PC-9 (cell line): Measurements from ENCODE around the gene CDK18. TPM values are rescaled to one million over a fixed set of nuclear protein-coding genes. Genes with fewer than 3 reads are reported as not detected.
"Not testable (repeated sequence)": the region's sequence is repeated elsewhere in the genome, so short reads cannot be mapped to it uniquely, and the experiment has no call there.

Source experiments
- BruUV-seq: library from RNA; stranded (reverse); fragments of 400-500 nt; replicated peaks from 2 replicates; lab custom pipeline; 2021; lab: Mats Ljungman, UMichigan
- CTCF ChIA-PET: fragments of 300-600 bp; sonication (Branson Sonifier 250); formaldehyde crosslinking; loops from one replicate; lab custom pipeline; 2022; ENCODE audit warnings: antibody characterized with exemption; lab: Charles Lee
- POLR2A ChIA-PET: fragments of 300-600 bp; sonication (Branson Sonifier 250); formaldehyde crosslinking; loops from one replicate; lab custom pipeline; 2022; ENCODE audit warnings: antibody characterized with exemption; ENCODE audit not compliant: unreplicated experiment; lab: Charles Lee
- DNase-seq, 2 experiments: peaks; one replicate each; pipeline versions ENCODE4 v3.0.0 to v3.0.0-alpha.2; 2015 to 2022; ENCODE audit warnings: mixed read lengths in 1 of 2
- H2AFZ ChIP-seq: fragments of 200-600 bp; sonication (generic); 2 replicates; pipeline ENCODE4 v1.8.1; 2017; ENCODE audit warnings: antibody characterized with exemption
- H3F3A ChIP-seq: fragments of 200-600 bp; sonication (generic); 2 replicates; pipeline ENCODE4 v1.8.1; 2017; ENCODE audit warnings: antibody characterized with exemption, mild to moderate bottlenecking, low read depth; ENCODE audit not compliant: insufficient read depth
- H3K27ac ChIP-seq: fragments of 200-600 bp; sonication (generic); 2 replicates; pipeline ENCODE4 v1.6.1; 2016; ENCODE audit warnings: mixed run types
- H3K27me3 ChIP-seq: fragments of 200-600 bp; sonication (generic); 2 replicates; pipeline ENCODE4 v1.6.1; 2016; ENCODE audit warnings: low read depth, mixed run types; ENCODE audit not compliant: insufficient read depth
- H3K36me3 ChIP-seq: fragments of 200-600 bp; sonication (generic); 2 replicates; pipeline ENCODE4 v1.6.1; 2016; ENCODE audit warnings: low read depth, mixed run types
- H3K4me1 ChIP-seq: fragments of 200-600 bp; sonication (generic); replicated peaks from 2 replicates; pipeline ENCODE4 v1.6.1; 2016; ENCODE audit warnings: mixed run types; ENCODE audit not compliant: insufficient read depth
- H3K4me2 ChIP-seq: fragments of 200-600 bp; sonication (generic); 2 replicates; pipeline ENCODE4 v1.6.1; 2017; ENCODE audit warnings: mixed run types
- H3K4me3 ChIP-seq: fragments of 200-600 bp; sonication (generic); 2 replicates; pipeline ENCODE4 v1.6.1; 2016; ENCODE audit warnings: mixed run types
- H3K79me2 ChIP-seq: fragments of 200-600 bp; sonication (generic); 2 replicates; pipeline ENCODE4 v1.6.1; 2017; ENCODE audit warnings: low read depth, mixed run types
- H3K9me2 ChIP-seq: fragments of 200-600 bp; sonication (generic); 2 replicates; pipeline ENCODE4 v1.8.1; 2017; ENCODE audit warnings: mild to moderate bottlenecking; ENCODE audit not compliant: insufficient read depth
- H3K9me3 ChIP-seq: fragments of 200-600 bp; sonication (generic); 2 replicates; pipeline ENCODE4 v1.8.1; 2016; ENCODE audit warnings: low read depth; ENCODE audit not compliant: insufficient read depth
- H4K20me1 ChIP-seq: fragments of 200-600 bp; sonication (generic); 2 replicates; pipeline ENCODE4 v1.8.1; 2017; ENCODE audit not compliant: insufficient read depth
- EZH2 ChIP-seq: fragments of 200-600 bp; sonication (generic); IDR thresholded peaks from 2 replicates; pipeline ENCODE4 v1.8.0; 2017; ENCODE audit warnings: antibody characterized with exemption, low read depth
- intact Hi-C: fragments of 100-400 bp; cut with micrococcal nuclease; formaldehyde crosslinking; loops from one replicate; pipeline ENCODE4 v1.10.0; 2022; ENCODE audit not compliant: unreplicated experiment
- total RNA-seq: library from RNA; stranded (reverse); gene quantifications from 2 replicates; pipeline ENCODE4 v1.2.3, GENCODE V29; 2021
- TF ChIP-seq, protein P1 (sequence below): fragments of 200-600 bp; sonication (generic); conservative IDR thresholded peaks from 2 replicates; pipeline ENCODE4 v1.6.1; 2017; ENCODE audit warnings: mixed run types, antibody characterized with exemption, mild to moderate bottlenecking, moderate library complexity

Gene CDK18
- total RNA-seq, 1 experiment from 2014 or later, result 35.3 TPM

DNA sequence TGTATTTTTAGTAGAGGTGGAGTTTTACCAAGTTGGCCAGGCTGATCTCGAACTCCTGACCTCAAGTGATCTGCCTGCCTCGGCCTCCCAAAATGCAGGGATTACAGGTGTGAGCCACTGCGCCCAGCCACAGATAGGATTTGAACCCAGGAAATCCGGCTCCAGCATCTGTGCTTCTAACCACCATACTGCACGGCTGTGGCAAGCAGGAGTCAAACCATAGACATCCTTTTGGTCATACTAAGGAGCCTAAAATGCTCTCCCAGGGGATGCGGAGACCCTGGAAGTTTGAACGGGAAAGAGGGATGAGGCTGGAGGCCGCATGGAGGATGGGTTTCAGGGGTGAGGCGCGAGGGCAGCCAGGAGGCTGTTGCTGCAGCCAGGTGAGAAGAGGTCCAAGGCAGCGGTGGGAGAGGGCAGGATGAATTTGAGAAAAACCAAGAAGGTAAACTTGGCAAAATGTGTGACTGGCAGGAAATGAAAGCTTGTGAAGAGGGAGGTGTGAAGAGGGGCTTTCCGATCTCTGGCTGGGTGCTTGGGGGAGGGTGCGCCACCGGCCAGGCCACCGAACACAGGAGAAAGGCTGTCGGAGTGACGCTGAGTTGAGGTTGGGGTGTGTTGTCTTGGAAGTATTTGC is 24.0 kb upstream of the CDK18 start:
- Histone ChIP-seq H2AFZ (no peak overlapping the region), H3K4me2 (no peak overlapping the region), H3K9me3 (no peaks in the 10 kb centered on the region), H3K4me3 (no peak overlapping the region), H3K36me3 (no peaks in the 10 kb centered on the region), H4K20me1 (no peaks in the 10 kb centered on the region), H3K79me2 (no peaks in the 10 kb centered on the region), H3K27me3 (no peaks in the 10 kb centered on the region), H3F3A (peaks cover 6% of the 10 kb centered on the region), H3K27ac (no peak overlapping the region), H3K4me1 (peaks cover 16% of the 10 kb centered on the region), H3K9me2 (no peaks in the 10 kb centered on the region)
- no TSS peak for BruUV-seq
- intact Hi-C loops, result no loop called here
- ChIA-PET CTCF (interaction anchor here (0.6 kb wide), 1 partner anchor 155 kb away, joined by 3 read pairs; no protein-coding TSS in a partner anchor), POLR2A (no interaction called here)
- TF ChIP-seq, protein P1, sequence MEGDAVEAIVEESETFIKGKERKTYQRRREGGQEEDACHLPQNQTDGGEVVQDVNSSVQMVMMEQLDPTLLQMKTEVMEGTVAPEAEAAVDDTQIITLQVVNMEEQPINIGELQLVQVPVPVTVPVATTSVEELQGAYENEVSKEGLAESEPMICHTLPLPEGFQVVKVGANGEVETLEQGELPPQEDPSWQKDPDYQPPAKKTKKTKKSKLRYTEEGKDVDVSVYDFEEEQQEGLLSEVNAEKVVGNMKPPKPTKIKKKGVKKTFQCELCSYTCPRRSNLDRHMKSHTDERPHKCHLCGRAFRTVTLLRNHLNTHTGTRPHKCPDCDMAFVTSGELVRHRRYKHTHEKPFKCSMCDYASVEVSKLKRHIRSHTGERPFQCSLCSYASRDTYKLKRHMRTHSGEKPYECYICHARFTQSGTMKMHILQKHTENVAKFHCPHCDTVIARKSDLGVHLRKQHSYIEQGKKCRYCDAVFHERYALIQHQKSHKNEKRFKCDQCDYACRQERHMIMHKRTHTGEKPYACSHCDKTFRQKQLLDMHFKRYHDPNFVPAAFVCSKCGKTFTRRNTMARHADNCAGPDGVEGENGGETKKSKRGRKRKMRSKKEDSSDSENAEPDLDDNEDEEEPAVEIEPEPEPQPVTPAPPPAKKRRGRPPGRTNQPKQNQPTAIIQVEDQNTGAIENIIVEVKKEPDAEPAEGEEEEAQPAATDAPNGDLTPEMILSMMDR, result no peak
- TF ChIP-seq EZH2, result no peak
- DNase-seq, result no peak

DNA sequence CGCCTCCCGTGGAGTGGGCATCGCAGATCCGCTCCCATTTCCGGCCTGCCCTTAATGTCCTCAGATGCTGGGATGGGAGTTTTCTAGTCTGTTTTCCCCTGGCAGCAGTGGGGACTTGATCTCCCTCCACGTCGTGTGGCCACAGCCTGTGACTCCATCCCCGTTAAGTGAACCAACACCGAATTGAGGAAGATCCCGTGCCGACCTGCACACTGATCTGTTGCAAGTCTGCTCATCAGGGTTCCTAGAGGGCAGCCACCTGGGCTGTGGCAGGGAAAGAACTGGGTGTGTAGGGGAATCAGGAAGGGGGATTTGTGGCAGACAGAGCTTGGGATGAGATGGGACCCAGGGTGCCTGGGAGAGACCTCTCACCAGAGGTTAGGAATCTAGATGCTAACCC is 23.3 kb upstream of the CDK18 start:
- no peaks in the 10 kb centered on the region for H3K27me3 ChIP-seq
- CTCF ChIA-PET, result interaction anchor here (0.6 kb wide), 1 partner anchor 156 kb away, joined by 3 read pairs; no protein-coding TSS in a partner anchor
- no peak overlapping the region for H3K27ac ChIP-seq
- intact Hi-C loops, result no loop called here
- H3K79me2 ChIP-seq, result no peaks in the 10 kb centered on the region
- TF ChIP-seq, protein P1, result no peak
- no peak for TF ChIP-seq EZH2
- H3K9me2 ChIP-seq, result no peaks in the 10 kb centered on the region
- H3K4me1 ChIP-seq, result peaks cover 16% of the 10 kb centered on the region
- no peaks in the 10 kb centered on the region for H4K20me1 ChIP-seq
- BruUV-seq, result no TSS peak
- H3K4me2 ChIP-seq, result no peak overlapping the region
- no peak overlapping the region for H3K4me3 ChIP-seq
- H3K36me3 ChIP-seq, result no peaks in the 10 kb centered on the region
- no peak overlapping the region for H2AFZ ChIP-seq
- DNase-seq, result no peak
- peaks cover 6% of the 10 kb centered on the region for H3F3A ChIP-seq
- H3K9me3 ChIP-seq, result no peaks in the 10 kb centered on the region
- POLR2A ChIA-PET, result no interaction called here

DNA sequence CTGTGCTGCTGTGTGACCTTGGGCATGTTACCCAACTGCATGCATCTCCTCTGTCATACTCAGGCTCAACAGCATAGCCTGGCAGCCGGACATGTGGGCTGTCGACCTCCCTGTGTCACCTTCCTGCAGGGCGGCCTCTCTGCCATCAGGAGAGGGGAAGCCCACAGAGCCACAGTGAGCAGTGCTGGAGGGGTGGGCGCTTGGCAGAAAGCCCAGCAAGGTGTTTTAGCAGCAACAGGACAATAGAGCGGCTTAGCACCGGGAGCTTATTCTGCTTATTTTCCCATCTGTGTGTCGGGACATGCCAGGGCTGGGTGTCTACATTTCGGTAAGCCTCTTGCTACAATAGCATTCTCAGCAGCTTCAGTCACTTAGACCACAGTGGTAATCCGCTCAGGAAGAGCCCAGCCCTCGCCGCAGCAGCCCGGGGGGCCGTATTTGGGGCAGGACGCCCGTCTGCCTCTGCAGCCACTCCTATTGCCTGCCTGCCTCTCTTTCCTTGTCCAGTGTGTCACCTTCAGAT is 22.8 kb upstream of the CDK18 start:
- H3K27ac ChIP-seq, result no peak overlapping the region
- BruUV-seq, result no TSS peak

DNA sequence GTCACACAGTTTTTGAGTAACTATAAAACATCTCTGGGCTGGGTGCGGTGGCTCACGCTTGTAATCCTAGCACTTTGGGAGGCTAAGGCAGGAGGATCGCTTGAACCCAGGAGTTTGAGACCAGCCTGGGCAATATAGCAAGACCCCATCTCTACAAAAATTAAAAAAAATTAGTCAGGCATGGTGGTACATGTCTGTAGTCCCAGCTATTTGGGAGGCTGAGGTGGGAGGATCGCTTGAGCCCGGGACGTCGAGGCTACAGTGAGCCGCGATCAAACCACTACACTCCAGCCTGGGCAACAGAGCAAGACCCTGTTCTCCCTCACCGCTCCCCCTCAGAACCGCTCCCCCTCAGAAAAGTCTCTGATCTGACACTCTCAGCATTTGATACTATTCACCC is 21.9 kb upstream of the CDK18 start:
- ChIA-PET CTCF (interaction anchor here (0.8 kb wide), 1 partner anchor 43 kb away, joined by 3 read pairs; no protein-coding TSS in a partner anchor), POLR2A (interaction anchor here (0.5 kb wide), 1 partner anchor 87 kb away, joined by 3 read pairs; no protein-coding TSS in a partner anchor)
- H4K20me1 ChIP-seq, H3K27ac ChIP-seq, H3K4me2 ChIP-seq, H3K27me3 ChIP-seq, DNase-seq, H3K4me1 ChIP-seq, intact Hi-C loops, H3K4me3 ChIP-seq, H3K36me3 ChIP-seq, H3F3A ChIP-seq, H3K79me2 ChIP-seq, BruUV-seq, H3K9me3 ChIP-seq, H3K9me2 ChIP-seq, H2AFZ ChIP-seq: not testable (repeated sequence)

More for the DNA sequence above, 22.8 kb upstream of the CDK18 start:
- Histone ChIP-seq H2AFZ (no peak overlapping the region), H3K4me2 (no peak overlapping the region), H4K20me1 (no peaks in the 10 kb centered on the region), H3K4me1 (peaks cover 16% of the 10 kb centered on the region), H3K9me3 (no peaks in the 10 kb centered on the region), H3F3A (peaks cover 6% of the 10 kb centered on the region), H3K79me2 (no peaks in the 10 kb centered on the region), H3K4me3 (no peak overlapping the region), H3K27me3 (no peaks in the 10 kb centered on the region), H3K9me2 (no peaks in the 10 kb centered on the region), H3K36me3 (no peaks in the 10 kb centered on the region)
- ChIA-PET CTCF (interaction anchor here (0.6 to 0.7 kb wide), 2 partner anchors 68 to 143 kb away, joined by 4 to 5 read pairs; no protein-coding TSS in a partner anchor), POLR2A (interaction anchor here (0.6 kb wide), 1 partner anchor 42 kb away, joined by 3 read pairs; no protein-coding TSS in a partner anchor)
- TF ChIP-seq, protein P1, result no peak
- no peak for TF ChIP-seq EZH2
- intact Hi-C loops, result no loop called here
- DNase-seq, result no peak
